ENCODE results near the gene TIMP2.

TIMP2 gene

DNA sequence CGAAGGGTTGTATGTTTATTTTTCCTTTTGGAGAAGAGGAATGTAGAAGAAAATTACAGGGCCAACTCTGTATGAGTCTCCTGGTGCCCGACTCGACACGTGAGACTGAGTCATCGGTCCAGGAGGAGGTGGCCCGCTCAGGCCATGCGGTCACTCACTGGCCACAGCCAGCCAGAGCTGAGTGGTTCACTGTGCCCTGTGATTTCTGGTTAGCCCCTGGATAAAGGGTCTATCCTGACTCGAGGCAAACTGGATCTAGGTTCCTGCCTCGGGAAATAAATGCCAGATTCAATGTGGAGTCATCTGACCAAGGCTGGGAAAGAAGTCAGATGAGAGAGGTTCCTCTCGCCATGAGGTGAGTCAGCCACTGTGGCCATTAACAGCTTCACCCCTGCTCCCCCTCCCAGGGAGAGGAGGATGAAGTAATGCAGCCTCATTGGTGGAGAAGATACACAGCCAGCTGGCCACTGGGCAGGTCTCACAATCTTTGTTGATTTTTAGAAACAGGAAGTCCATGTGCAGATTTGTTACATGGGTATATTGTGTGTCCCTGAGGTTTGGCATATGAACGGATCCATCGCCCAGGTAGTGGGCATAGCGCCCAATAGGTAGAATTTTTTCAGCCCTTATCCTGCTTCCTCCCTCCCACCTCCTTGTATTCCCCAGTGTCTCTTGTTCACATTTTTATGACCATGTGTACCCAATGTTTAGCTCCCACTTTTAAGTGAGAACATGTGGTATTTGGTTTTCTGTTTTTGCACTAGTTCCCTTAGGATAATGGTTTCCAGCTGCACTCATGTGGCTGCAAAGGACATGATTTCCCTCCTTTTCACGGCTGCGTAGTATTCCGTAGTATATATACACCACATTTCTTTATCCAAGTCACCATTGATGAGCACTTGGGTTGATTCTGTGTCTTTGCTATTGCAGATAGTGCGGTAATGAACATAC is 62.8 kb downstream of the TIMP2 start:
- peak; percentile 69 for DNase-seq

DNA sequence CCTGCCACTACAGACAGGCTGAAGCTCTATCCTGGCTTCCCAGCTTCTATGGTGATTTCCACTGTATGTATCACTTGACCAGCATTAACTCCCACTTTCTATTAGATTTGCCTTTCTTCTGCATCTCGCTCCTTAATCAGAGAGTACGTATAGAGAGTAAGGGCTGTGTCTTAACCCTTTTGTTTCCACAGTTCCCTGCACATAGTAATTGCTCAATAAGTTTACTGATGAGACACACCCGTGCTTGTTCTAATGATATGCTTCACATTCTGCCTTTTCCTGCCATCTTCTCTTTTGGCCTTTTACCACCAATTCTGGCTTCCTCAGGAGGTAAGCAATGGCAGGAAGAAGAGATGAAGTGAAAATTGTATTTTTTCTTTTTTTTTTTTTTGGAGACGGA is 64.0 kb downstream of the TIMP2 start:
- no peak for DNase-seq

DNA sequence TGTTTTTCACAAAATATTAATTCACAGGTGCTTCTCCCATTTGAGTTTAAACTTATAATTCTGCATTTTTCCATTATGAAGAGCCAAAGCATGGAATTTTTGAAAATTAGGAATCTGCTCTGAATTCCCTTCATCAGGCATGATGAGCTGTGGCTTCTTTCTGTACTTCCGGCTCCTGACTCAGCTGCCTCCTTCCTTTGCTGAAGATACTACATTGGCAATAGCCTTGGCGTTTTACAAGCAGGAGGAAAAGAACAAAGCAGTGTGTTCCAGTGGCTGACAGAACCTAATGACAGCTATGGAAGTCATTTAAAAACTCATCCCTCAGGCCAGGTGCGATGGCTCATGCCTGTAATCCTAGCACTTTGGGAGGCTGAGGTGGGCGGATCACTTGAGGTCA is 66.1 kb downstream of the TIMP2 start:
- DNase-seq: no peak

DNA sequence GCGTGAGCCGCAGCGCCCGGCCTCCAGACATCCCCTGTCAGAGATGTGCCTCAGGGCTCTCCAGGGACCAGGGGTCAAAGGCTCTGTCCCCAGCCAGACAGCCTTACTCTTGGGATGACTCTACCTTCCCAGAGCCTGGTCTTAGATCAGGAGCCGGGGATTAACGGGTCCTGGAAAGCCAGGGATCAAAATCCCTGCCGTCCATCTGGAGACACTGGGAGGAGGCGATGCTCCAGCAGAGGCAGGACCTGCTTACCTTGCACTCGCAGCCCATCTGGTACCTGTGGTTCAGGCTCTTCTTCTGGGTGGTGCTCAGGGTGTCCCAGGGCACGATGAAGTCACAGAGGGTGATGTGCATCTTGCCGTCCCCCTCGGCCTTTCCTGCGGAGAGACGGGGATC is 67.9 kb downstream of the TIMP2 start:
- DNase-seq: no peak

DNA sequence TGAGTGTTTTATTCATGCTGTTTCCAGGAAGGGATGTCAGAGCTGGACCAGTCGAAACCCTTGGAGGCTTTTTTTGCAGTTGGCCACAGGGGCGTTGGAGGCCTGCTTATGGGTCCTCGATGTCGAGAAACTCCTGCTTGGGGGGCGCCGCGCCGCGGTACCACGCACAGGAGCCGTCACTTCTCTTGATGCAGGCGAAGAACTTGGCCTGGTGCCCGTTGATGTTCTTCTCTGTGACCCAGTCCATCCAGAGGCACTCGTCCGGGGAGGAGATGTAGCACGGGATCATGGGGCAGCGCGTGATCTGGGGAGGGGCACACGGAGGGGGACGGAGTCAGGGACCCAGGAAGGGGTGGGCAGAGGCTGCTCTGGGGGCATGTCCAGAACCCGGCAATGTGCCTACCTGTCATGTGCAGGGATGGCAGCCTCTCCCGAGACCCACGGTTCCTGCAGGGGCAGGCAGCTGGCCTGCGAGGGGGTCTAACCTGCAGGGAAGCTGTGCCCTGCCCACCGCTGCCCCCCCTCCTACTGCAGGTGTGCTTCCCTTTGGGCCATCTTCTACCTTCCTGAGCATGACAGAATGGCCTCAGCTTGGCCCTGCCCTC is 69.5 kb downstream of the TIMP2 start:
- no peak for DNase-seq

DNA sequence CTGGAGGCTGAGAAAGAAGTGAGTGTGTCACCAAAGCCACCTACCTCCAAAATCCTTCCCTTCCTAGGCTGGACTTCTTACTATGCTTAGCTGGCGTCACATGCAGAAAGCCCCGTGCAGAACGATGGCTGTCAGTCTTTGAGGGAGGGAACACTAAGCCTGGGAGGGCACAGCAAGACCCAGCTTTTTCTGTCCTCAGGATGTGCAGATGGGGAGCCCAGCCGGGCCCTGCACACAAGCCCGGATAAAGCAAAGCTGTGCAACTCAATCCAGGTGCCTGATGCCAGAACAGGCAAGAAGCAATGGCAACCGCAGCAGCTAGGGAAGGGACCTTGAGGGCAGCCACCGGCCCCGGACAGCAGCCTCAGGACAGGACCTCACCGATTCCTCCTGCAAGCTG is 70.7 kb downstream of the TIMP2 start:
- DNase-seq: no peak

DNA sequence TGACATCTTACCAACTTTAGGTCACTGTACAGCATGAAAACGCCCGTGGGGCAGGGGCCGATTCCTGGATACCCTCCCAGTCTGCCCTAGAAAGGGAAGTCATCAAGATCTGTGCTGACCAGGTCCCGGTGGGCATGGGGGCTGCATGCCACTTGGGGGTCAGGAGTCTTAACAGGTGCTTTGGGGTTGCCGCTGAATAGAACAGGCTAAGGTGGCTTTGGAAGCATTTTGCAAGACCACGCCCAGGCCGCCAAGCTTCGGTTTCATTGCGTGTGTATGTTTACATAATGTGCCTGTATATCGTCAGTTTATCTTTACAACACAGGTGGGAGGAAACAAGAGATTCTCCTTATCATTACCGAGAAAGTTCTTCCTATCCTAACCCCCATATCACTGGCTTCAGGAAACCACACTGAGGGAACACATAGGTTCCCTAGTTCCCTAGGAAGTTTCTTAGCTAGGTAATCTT is 71.2 kb downstream of the TIMP2 start:
- DNase-seq: no peak

DNA sequence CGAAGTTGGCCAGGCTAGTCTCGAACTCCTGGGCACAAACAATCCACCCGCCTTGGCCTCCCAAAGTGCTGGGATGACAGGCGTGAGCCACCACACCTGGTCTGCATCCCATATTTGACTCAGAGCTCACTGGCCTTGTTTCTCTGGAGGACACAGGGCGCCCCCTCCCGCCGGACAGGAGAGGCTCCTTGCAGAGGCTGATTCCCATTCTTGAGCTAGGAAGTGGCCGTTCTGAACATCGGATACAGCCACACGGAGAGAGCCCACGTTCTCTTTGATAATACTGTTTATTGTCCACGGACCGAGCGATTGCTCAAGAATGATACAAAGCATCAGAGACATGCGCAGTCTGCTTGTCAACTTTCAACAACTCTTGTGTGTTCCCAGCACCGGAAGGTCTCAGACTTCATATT is 72.5 kb downstream of the TIMP2 start:
- no peak for DNase-seq

DNA sequence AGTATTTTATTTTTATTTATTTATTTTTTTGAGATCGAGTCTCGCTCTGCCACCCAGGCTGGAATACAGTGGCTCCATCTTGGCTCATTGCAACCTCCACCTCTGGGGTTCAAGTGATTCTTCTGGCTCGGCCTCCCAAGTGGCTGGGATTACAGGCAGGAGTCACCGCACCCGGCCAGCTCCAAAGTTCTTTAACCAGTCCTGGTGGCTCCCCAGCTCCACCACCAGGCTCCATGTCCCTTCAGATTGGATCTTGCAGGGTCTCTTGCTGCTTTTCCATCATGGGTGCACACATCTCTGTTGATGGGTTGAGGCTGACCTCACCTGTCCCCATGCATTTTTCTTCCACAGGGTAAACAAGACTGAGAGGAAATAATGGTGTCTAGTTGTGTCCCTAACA is 76.2 kb downstream of the TIMP2 start:
- DNase-seq: no peak

DNA sequence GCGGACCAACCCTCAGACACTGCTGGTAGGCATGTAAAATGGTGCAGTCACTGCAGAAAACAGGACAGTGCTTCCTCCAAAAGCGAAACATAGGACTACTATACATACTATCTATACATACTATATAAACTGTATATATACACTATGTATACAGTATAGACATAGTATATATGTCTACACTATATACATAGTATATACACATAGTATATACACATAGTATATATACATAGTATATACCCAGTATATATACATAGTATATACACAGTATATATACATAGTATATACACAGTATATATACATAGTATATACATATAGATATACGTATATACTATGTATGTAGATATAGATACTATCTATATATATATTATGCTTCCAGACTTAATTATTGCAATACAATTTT is 78.1 kb downstream of the TIMP2 start:
- DNase-seq: no peak

DNA sequence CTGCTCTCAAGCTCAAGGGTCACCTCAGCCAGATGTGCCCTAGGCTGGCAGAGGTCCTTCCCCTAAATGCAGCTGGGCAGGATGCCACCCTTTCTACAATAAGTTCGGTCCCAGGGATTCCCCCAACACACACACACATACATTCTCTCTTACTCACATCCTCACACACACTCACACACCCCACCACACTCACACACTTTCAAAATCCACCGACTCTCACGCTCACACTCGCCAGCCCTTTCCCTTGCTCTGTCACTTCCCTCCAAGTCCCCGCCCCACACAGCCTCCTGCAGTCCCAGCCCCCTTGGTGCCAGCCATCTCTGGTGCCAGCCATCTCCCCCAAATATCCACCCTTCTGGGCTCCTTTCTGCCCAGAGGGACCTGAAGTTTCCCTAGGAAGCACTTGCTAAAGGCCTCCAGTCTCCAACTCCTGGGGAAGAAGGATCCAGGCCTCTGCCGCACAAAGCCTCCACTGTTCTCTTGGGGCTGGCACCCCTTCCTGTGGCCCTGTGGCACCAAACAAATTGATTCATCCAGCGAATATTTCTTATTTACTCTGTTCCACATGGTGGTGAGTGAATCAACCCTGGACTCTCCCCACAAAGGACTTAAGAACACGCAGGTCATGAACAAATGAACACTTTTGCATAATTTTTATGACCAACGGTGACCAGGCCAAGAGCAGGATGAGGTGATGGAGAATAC is 80.7 kb downstream of the TIMP2 start:
- no peak for DNase-seq

DNA sequence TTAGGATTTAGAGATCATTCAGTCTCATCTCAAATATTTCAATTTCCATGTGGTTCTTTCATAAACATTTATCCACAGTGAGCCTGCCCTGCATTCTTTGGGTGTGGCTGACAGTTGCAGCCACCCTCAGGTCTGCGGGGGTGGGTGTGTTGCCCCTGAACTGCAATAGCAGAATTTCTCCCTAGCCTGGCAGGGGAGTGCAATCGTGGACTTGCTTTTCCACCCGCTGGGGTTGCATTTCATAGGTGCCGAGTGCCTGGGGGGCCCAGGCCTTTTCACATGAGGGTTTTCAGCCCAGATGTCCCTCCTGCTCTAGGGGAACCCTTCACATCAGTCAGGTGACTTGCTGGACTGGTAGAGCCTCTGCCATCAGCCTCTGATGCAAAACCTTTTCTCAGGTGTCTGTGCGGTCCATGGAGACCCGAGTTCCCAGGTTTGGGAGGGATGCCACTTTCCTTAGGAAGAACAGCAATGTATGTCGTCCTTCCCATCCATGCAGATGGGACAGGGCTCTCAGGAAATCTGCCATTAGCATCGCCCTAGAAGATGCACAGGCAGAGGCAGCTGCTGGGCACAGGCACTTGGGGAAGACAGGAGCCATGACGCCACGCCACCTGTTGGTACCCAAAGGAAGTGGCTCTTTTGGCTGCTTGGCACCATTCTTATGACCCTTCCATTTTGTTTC is 82.2 kb downstream of the TIMP2 start:
- DNase-seq: no peak

DNA sequence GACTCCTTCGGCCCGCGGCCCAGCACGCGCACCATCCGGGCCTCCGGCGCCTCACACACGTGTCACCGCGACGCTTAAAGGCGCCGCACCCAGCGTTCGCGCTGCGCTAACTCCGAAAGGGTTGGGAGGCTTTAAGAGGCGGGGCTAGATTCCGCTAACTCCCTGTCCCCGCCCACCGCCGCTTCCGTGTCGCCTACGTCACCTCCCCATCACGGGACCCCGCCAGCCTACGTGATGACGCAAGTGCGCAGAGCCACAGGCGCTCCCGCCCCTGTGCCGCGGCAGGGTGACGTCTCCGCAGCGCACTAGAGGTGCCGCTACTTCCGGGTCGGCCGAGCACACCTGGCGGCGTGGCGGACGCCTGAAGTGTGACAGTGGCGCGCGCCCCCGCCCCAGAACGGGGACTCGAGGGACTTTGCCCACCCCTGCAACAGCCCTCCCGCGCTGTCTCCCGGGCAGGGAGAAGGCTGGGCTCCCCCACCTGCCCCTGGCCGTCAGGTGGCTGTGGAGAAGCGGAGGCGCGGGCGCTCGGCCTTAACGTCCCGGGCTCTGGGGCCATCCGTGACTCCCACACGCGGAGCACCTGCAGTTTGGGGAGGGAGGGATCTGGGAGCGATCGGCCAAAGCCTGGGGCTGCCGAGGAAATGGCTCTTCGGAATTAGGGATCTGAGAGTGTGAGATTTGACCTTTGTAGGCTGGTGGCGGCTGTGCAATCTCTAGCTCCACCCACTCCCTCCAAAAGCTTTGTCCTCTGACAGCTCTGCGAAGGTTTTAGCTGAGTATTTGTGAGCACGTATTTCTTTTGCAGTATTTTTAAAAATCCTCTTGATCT is 84.2 kb downstream of the TIMP2 start, which contains the start of gene USP36:
Gene USP36 (minus strand): TSS at position 35 of the 832 bp plus-strand sequence. CDS start 4,451 bp downstream, outside the sequence.
- peak; percentile 99 for DNase-seq

DNA sequence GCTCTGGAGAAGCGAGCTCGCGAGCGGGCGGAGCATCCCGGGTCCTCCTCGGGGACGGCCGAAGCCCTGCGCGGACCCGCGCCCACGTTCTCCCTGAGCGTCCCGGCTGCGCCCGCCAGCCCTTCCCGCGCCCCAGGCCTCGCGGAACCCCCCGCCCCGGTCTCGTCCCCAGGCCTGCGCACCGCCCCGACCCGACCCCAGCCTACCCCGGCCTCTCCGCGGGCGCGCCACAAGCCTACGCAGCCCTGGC is 84.7 kb downstream of the TIMP2 start:
- no peak for DNase-seq

DNA sequence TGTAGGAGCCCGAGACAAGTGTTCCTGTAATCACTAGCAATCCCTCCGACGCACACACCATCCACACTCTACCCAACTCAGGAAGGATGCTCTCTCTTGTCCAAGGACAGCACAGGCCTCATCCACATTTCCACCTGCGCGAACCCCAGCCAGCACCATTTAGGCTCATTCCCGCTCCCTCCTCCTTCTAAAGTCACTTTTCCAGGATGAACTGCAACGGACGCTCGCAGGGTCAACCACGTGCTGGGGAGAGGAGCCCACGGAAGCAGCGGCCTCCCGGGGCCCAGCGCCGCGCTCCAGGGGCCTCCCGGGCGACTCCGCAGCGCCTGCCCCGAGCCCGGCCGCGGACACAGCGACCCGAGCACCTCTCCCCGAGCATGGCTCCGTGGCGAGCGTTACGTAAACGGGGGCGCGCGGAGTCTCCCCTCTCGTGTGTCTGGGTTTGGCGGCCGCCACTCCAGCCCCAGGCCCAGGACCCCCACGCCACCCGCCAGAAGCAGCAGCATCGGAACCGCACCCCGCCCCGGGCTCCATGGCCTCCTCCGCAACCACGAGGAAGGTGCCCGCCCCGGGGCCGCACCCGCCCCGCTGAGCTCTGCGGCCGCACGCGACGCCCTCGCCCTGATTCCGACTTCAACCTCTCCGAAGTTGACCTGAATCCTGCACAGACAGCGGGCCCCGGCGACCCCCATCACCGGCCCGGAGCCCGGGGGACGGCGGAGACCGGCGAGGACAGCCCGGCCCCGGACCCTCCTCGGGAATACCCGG is 85.2 kb downstream of the TIMP2 start:
- peak; percentile 70 for DNase-seq

DNA sequence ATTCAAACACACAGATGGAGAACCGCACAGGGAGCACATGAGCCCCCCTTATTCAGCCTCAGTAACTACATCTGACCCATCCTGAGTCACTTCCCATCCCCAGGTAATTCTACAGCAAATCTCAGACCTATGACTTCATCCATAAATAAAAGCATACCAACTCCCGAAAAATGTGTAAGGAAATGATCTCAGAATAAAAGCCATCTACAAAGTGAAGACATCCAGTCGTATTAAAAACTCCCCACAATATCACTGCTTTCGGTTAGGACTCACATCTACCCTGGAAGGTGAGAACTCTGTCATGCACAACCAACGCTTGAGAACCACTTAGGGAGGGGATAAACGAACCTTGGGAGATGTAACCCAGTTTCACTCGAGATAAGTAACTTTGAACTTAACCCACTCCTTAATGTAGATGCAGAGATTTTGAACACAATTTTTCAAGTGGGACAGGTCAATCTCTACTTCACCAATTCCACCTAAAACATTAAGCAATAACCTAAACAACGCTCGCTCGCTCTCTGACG is 85.9 kb downstream of the TIMP2 start:
- DNase-seq: no peak

DNA sequence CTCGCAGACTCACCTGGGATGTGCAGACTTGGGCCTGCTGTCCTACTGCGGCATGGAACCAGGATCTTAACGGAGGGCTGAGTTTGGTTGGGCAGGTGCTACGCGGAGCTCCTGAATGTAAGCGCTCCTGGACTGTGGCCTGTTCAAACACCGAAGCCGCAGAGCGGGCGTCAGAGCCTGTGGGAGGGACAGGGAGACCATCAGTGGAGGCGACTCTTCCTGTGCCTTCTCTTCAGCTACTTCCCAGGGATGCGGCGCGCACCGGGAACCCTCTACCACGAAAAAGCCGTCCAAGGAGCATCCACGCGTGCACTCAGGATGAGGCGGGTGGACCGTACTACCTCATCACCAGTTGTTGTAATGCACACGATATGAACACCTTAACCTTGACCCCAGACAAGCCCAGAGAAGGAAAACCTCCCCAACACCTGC is 86.6 kb downstream of the TIMP2 start:
- no peak for DNase-seq

DNA sequence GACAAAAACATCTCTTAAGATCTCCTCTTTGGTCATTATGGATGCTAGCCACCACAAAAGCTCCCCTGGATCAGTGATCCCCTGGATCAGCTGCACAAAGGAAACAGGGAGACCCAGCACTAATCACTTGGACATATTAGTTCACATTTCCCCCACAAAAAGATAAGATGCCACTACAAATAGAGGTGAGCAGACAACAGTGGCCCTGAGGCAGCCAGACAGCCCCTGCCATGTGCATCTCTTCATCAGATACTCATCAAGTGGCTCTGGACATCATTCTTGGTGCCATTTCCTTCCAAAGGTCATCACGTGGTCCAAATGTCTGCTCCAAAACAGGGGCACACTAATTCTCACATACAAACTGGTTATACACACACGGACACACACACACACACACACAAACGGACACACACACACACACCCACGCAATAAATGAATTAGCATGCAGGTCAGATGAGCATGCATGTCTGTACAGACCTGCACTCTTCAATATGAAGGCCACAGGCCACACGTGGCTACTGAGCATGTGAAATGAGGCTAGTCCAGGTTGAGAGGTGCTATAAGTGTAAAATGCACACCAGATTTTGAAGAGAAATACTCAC is 88.7 kb downstream of the TIMP2 start:
- no peak for DNase-seq

DNA sequence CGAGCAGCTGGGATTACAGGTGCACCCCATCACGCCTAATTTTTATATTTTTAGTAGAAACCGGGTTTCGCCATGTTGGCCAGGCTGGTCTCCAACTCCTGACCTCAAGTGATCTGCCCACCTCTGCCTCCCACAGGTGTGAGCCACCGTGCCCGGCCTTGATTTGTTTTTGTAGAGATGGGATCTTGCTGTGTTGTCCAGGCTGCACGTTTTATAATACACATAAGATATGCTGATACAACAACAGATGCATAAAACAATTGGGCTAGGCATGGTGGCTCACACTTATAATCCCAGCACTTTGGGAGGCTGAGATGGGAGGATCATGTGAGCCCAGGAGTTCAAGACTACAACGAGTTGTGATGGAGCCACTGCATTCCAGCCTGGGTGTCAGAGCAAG is 90.6 kb downstream of the TIMP2 start:
- no peak for DNase-seq

DNA sequence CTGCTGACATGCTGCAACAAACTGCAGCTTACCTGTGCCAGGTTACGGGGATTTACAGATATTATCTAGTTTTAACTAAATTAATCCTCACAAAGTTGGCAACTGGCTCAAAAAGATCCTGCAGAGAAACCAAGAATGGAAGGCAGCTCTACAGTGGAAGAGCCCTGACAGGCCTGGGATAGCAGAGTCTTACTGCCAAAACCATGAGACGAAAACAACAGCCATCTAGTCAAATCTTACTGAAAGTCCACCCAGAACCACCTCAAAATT is 92.7 kb downstream of the TIMP2 start:
- no peak for DNase-seq

Measured in right hindlimb (tissue), 1 donor.